Caco-2 (cell line): Measurements from ENCODE around the gene FIZ1. TPM values are rescaled to one million over a fixed set of nuclear protein-coding genes. Genes with fewer than 3 reads are reported as not detected.

Experiments used
- BruUV-seq: library from RNA; stranded (reverse); fragments of 400-500 nt; replicated peaks from 2 replicates; lab custom pipeline; 2021; lab: Mats Ljungman, UMichigan
- CTCF ChIA-PET: fragments of 300-600 bp; sonication (Branson Sonifier 250); formaldehyde crosslinking; loops from one replicate; lab custom pipeline; 2022; ENCODE audit warnings: antibody characterized with exemption; lab: Charles Lee
- POLR2A ChIA-PET: fragments of 300-600 bp; sonication (Branson Sonifier 250); formaldehyde crosslinking; loops from one replicate; lab custom pipeline; 2022; ENCODE audit warnings: antibody characterized with exemption; lab: Charles Lee
- DNase-seq, 2 experiments: peaks; one replicate each; pipeline versions ENCODE4 v3.0.0 to v3.0.0-alpha.2; 2020 to 2022
- H3K27me3 ChIP-seq: replicated peaks from 2 replicates; pipeline ENCODE4 v1.6.0; 2011; ENCODE audit warnings: low read length; ENCODE audit not compliant: control insufficient read depth, insufficient read depth
- H3K36me3 ChIP-seq: 2 replicates; pipeline ENCODE4 v1.5.1; 2011; ENCODE audit warnings: low read length; ENCODE audit not compliant: control insufficient read depth, insufficient read depth
- H3K4me1 ChIP-seq: fragments of 250-450 bp; sonication (Bioruptor Pico); 2 replicates; pipeline ENCODE4 v1.5.1; 2020; ENCODE audit warnings: mild to moderate bottlenecking
- H3K4me3 ChIP-seq: 2 replicates; pipeline ENCODE4 v1.5.1; 2011; ENCODE audit warnings: low read depth, mild to moderate bottlenecking, control low read depth, low read length
- H3K9me3 ChIP-seq: fragments of 250-450 bp; sonication (Bioruptor Pico); 2 replicates; pipeline ENCODE4 v1.5.1; 2020; ENCODE audit warnings: mild to moderate bottlenecking, moderate library complexity
- H3K27ac Mint-ChIP-seq: one replicate; pipeline ENCODE4 v1.8.0; 2022; ENCODE audit warnings: mixed read lengths; ENCODE audit not compliant: unreplicated experiment
- H3K27me3 Mint-ChIP-seq: one replicate; pipeline ENCODE4 v1.8.0; 2022; ENCODE audit warnings: mixed read lengths; ENCODE audit not compliant: insufficient read depth, unreplicated experiment
- H3K36me3 Mint-ChIP-seq: one replicate; pipeline ENCODE4 v1.8.0; 2022; ENCODE audit warnings: mild to moderate bottlenecking, mixed read lengths; ENCODE audit not compliant: insufficient read depth, unreplicated experiment
- H3K4me1 Mint-ChIP-seq: one replicate; pipeline ENCODE4 v1.8.0; 2022; ENCODE audit warnings: low read depth, mixed read lengths; ENCODE audit not compliant: unreplicated experiment
- H3K4me3 Mint-ChIP-seq: one replicate; pipeline ENCODE4 v1.8.0; 2022; ENCODE audit warnings: mild to moderate bottlenecking, moderate library complexity, mixed read lengths; ENCODE audit not compliant: unreplicated experiment
- H3K9me3 Mint-ChIP-seq: one replicate; pipeline ENCODE4 v1.8.0; 2022; ENCODE audit warnings: mixed read lengths; ENCODE audit not compliant: unreplicated experiment
- intact Hi-C: fragments of 100-400 bp; cut with micrococcal nuclease; formaldehyde crosslinking; loops from one replicate; pipeline ENCODE4 v1.10.0; 2022; ENCODE audit not compliant: unreplicated experiment
- total RNA-seq: library from RNA; stranded (reverse); gene quantifications from 2 replicates; pipeline ENCODE4 v1.2.3, GENCODE V29; 2022
- TF ChIP-seq, protein P1 (sequence below), 2 experiments: fragments of 200-600 bp in 1 of 2; IDR thresholded peaks; 1 replicate in 1 of 2; 2 replicates in 1 of 2; pipeline versions ENCODE4 v1.5.1 to v1.8.0; 2011 to 2022; ENCODE audit warnings: antibody characterized with exemption in 1 of 2, control low read depth in 1 of 2, inconsistent platforms in 1 of 2, low read depth in 1 of 2, low read length in 1 of 2, mild to moderate bottlenecking in 1 of 2, moderate library complexity in 1 of 2; ENCODE audit not compliant: insufficient read depth in 1 of 2, severe bottlenecking in 1 of 2, unreplicated experiment in 1 of 2

Gene FIZ1
- total RNA-seq, 1 experiment from 2014 or later = 27.2 TPM

DNA sequence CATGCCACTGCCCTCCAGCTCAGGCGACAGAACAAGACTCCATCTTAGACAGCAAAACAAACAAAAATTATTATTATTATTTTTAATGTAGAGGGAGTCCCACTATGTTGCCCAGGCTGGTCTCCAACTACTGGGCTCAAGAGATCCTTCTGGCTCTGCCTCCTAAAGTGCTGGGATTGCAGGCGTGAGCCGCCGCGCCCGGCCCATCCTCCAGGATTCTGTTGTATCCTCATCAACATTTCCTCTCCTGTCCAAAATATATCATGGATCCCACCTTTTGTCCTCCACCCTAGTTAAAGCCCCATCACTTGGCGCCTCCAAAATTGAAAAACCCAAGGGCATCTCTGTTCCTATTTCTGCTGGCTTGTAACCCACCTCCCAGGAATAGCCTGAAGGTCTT, 23.8 kb upstream of the FIZ1 start:
- no peaks in the 10 kb centered on the region for H3K27me3 ChIP-seq

DNA sequence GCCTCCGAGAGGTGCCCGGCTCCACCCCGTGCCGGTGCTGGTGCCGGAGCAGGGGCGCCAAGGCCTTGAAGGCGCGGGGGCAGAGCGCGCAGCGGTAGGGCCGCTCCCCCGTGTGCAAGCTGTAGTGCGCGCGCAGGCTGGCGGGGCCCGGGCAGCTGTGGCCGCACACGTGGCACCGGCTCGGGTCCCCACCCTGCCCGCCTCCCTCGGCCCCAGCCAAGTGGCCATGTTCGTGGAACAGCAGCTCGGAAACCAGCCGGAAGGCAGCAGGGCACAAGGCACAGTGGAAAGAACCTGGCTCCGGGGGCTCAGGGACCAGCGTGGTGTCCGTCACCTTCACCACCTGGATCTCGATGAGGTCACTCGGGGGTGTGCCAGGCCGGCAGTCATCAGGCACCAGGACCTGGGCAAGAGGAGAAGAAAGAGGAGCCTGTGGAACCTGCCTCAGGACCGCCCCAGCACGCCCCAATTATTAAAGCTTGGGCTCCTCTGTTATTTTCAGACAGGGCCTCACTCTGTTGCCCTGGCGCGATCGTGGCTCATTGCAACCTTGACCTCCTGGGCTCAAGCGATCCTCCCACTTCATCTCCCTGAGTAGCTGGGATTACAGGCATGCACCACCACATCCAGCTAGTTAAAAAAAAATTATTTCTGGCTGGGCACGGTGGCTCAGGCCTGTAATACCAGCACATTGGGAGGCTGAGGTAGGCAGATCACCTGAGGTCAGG, 23.1 kb upstream of the FIZ1 start:
- CTCF ChIA-PET = no interaction called here
- no peaks in the 10 kb centered on the region for H3K9me3 Mint-ChIP-seq

More for the DNA sequence above, 23.8 kb upstream of the FIZ1 start:
- Histone ChIP-seq H3K9me3 (0 out of 2 replicates have a peak, but pooled peaks cover 6% of the 10 kb centered on the region), H3K4me3 (no peak overlapping the region), H3K4me1 (no peaks in the 10 kb centered on the region), H3K36me3 (no peaks in the 10 kb centered on the region)
- DNase-seq = no peak
- Mint-ChIP-seq H3K4me1 (peaks cover 7% of the 10 kb centered on the region), H3K27me3 (no peaks in the 10 kb centered on the region), H3K4me3 (no peak overlapping the region), H3K27ac (no peak overlapping the region), H3K36me3 (peaks cover 39% of the 10 kb centered on the region), H3K9me3 (no peaks in the 10 kb centered on the region)
- no TSS peak for BruUV-seq
- ChIA-PET CTCF (interaction anchor here (2.0 kb wide), 1 partner anchor 17 kb away, joined by 30 read pairs; the partner anchor contains the start of gene ZNF865), POLR2A (no interaction called here)
- TF ChIP-seq, protein P1, sequence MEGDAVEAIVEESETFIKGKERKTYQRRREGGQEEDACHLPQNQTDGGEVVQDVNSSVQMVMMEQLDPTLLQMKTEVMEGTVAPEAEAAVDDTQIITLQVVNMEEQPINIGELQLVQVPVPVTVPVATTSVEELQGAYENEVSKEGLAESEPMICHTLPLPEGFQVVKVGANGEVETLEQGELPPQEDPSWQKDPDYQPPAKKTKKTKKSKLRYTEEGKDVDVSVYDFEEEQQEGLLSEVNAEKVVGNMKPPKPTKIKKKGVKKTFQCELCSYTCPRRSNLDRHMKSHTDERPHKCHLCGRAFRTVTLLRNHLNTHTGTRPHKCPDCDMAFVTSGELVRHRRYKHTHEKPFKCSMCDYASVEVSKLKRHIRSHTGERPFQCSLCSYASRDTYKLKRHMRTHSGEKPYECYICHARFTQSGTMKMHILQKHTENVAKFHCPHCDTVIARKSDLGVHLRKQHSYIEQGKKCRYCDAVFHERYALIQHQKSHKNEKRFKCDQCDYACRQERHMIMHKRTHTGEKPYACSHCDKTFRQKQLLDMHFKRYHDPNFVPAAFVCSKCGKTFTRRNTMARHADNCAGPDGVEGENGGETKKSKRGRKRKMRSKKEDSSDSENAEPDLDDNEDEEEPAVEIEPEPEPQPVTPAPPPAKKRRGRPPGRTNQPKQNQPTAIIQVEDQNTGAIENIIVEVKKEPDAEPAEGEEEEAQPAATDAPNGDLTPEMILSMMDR (IDR thresholded peaks at IDR 0.05; ENCODE audit: insufficient read depth in 1 of 2, low read depth in 1 of 2, low read length in 1 of 2, severe bottlenecking in 1 of 2, unreplicated experiment in 1 of 2) = no peak
- intact Hi-C loops = no loop called here

DNA sequence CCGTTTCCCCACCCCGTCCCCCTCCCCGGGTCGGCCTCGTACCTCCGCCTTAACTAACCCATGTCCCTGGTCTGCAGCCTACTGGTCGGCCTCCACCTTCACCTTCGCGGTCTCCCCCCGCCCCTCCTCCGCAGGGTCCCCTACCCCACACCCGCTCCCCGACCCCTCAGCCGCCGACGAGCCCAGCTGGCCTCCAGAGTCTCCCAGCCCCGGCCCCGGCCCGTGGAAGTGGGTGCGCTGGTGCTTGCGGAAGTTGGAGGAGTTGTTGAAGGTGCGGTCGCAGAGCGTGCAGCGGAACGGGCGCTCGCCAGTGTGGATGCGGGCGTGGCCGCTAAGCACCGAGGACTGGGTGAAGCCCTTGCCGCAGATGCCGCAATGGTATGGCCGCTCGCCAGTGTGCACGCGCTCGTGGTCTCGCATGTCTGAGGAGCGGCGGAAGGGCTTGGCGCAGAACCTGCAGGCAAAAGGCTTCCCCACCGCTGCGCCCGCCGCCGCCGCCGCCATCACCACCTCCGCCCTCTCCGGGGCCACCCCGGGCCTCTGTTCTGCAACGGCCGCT, 22.4 kb upstream of the FIZ1 start:
- Histone ChIP-seq H3K4me1 (no peaks in the 10 kb centered on the region), H3K4me3 (no peak overlapping the region), H3K9me3 (0 out of 2 replicates have a peak, but pooled peaks cover 6% of the 10 kb centered on the region), H3K27me3 (no peaks in the 10 kb centered on the region), H3K36me3 (no peaks in the 10 kb centered on the region; the same call in 1 of the 2 replicates)
- DNase-seq = no peak
- Mint-ChIP-seq H3K4me3 (no peak overlapping the region), H3K4me1 (peaks cover 7% of the 10 kb centered on the region), H3K36me3 (peaks cover 52% of the 10 kb centered on the region), H3K27me3 (no peaks in the 10 kb centered on the region), H3K9me3 (no peaks in the 10 kb centered on the region), H3K27ac (no peak overlapping the region)
- no TSS peak for BruUV-seq
- intact Hi-C loops = no loop called here
- TF ChIP-seq, protein P1 (IDR thresholded peaks at IDR 0.05; ENCODE audit: insufficient read depth in 1 of 2, low read depth in 1 of 2, low read length in 1 of 2, severe bottlenecking in 1 of 2, unreplicated experiment in 1 of 2) = no peak
- POLR2A ChIA-PET = interaction anchor here (0.6 kb wide), 1 partner anchor 10 kb away, joined by 5 read pairs; no protein-coding TSS in a partner anchor
- CTCF ChIA-PET = no interaction called here

More for the DNA sequence above, 23.1 kb upstream of the FIZ1 start:
- no TSS peak for BruUV-seq
- Histone ChIP-seq H3K4me1 (no peaks in the 10 kb centered on the region), H3K36me3 (no peaks in the 10 kb centered on the region; the same call in 1 of the 2 replicates), H3K4me3 (no peak overlapping the region), H3K9me3 (0 out of 2 replicates have a peak, but pooled peaks cover 6% of the 10 kb centered on the region), H3K27me3 (no peaks in the 10 kb centered on the region)
- Mint-ChIP-seq H3K27me3 (no peaks in the 10 kb centered on the region), H3K36me3 (peaks cover 45% of the 10 kb centered on the region), H3K27ac (no peak overlapping the region), H3K4me3 (no peak overlapping the region), H3K4me1 (peaks cover 7% of the 10 kb centered on the region)
- intact Hi-C loops = no loop called here
- POLR2A ChIA-PET = interaction anchor here (0.6 kb wide), 1 partner anchor 9 kb away, joined by 5 read pairs; no protein-coding TSS in a partner anchor
- TF ChIP-seq, protein P1 (IDR thresholded peaks at IDR 0.05; ENCODE audit: insufficient read depth in 1 of 2, low read depth in 1 of 2, low read length in 1 of 2, severe bottlenecking in 1 of 2, unreplicated experiment in 1 of 2) = no peak
- DNase-seq = no peak
